Measurements from ENCODE around the gene SPEM3. TPM values are rescaled to one million over a fixed set of nuclear protein-coding genes. Genes with fewer than 3 reads are reported as not detected.

The SPEM3 gene
- total and polyA plus RNA-seq, 2 of the 13 experiments (the other 11 are each of a cell fraction or from before 2014, with no cell fraction given) = not detected

DNA sequence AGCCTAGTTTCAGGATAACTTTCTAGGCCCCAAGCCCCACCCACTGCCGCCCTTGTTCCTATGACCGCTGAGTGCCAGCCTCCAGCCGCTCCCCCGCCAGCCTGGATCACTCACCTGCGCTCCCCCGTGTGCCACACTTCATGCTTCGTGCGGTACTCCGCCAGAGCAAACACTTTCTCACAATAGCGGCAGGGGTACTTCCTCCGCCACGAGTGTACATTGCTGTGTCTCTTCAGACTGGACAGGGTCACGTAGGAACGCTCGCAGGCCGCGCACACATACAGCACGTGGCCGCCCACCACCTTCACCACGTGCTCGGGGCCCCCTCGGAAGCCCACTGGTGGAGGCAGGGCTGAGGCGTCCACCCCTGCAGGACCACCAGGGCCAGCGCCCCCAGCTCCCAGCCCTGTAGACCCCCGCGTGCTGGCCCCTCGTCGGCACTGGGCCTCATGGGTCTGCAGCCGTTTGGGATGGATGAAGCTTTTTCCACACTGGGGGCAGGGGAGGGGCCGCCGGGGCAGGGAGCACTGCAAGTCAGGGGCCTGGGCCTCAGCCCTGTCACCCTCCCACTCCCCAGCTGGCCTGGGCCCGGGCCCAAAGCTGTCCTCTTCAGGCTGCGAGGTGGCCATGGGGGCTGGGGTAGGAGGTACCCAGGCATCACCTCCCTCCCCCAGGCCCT lies 37.1 kb downstream of the SPEM3 start:
- Histone ChIP-seq H4K20me1 (ENCODE audit: insufficient read depth, low read length) (peaks cover 8% of the 10 kb centered on the region; the same call in 1 of the 2 replicates), H3K36me3 (replicated peaks in 1 of 2; ENCODE audit: control insufficient read depth in 1 of 2, insufficient read depth in 2 of 2, low read length in 2 of 2) (peaks cover 0 to 2% of the 10 kb centered on the region in 2 experiments; a peak in 3 of 5 replicates), H2AFZ (ENCODE audit: low read length) (no peak overlapping the region), H3K4me1 (ENCODE audit: insufficient read depth, low read length) (peaks cover 24% of the 10 kb centered on the region), H3K27ac (ENCODE audit: extremely low read length, insufficient read depth, low read length) (no peak overlapping the region), H3K9me3 (ENCODE audit: low read length) (no peaks in the 10 kb centered on the region), H3K4me3 (replicated peaks in 1 of 3; ENCODE audit: insufficient read depth in 1 of 3, low read depth in 2 of 3, low read length in 3 of 3) (no peak overlapping the region), H3K27me3 (ENCODE audit: control insufficient read depth in 1 of 2, insufficient read depth in 2 of 2, low read length in 2 of 2) (no peaks in the 10 kb centered on the region), H3K79me2 (ENCODE audit: insufficient read depth, low read length) (peaks cover 3% of the 10 kb centered on the region), H3K4me2 (ENCODE audit: low read depth, low read length) (no peak overlapping the region), H3K9ac (ENCODE audit: insufficient read depth, low read depth, low read length) (no peak overlapping the region)
- ATAC-seq (no peak), DNase-seq (ENCODE audit: low spot score) (no peak), FAIRE-seq (no peak)
- BruUV-seq (replicated peaks) = no TSS peak
- 98% methylated on average over 20 of the region's 33 CpGs for WGBS (ENCODE audit: low lambda C conversion rate)
- ChIA-PET CTCF (ENCODE audit: low intra/inter-chr PET ratio, low total read pairs) (no interaction called here), POLR2A (no interaction called here)
- in situ Hi-C loops (cut with HindIII; ENCODE audit: extremely low pct_ligation_motif_present, low pct_unique_long_range_greater_than_20kb) = no loop called here
- intact Hi-C loops (cut with micrococcal nuclease; ENCODE audit: unreplicated experiment) = no loop called here
- TF ChIP-seq AGO2 (optimal IDR thresholded peaks at IDR 0.05; ENCODE audit: low read depth, low read length) (peak; percentile 50), AGO1 (IDR thresholded peaks at IDR 0.05; ENCODE audit: low read depth, low read length, poor library complexity, severe bottlenecking) (no peak)
- TF ChIP-seq, protein P1, sequence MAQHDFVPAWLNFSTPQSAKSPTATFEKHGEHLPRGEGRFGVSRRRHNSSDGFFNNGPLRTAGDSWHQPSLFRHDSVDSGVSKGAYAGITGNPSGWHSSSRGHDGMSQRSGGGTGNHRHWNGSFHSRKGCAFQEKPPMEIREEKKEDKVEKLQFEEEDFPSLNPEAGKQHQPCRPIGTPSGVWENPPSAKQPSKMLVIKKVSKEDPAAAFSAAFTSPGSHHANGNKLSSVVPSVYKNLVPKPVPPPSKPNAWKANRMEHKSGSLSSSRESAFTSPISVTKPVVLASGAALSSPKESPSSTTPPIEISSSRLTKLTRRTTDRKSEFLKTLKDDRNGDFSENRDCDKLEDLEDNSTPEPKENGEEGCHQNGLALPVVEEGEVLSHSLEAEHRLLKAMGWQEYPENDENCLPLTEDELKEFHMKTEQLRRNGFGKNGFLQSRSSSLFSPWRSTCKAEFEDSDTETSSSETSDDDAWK (CRISPR knock-in tag; IDR thresholded peaks at IDR 0.05) = no peak

GRCh38 chr17:7466318-7466638 lies 37.6 kb downstream of the SPEM3 start:
- no peak for TF ChIP-seq RNF2 (conservative IDR thresholded peaks at IDR 0.05; ENCODE audit: low read depth)
- no peak for TF ChIP-seq MAF1 (CRISPR knock-in tag; IDR thresholded peaks at IDR 0.05; ENCODE audit: borderline replicate concordance)
- no peak for TF ChIP-seq DNMT1 (CRISPR knock-in tag; IDR thresholded peaks at IDR 0.05)
- no peak for TF ChIP-seq ERF (CRISPR knock-in tag; IDR thresholded peaks at IDR 0.05)
- no peak for TF ChIP-seq ZBTB49 (CRISPR knock-in tag; IDR thresholded peaks at IDR 0.05; ENCODE audit: borderline replicate concordance)
- no TSS peak for BruUV-seq (replicated peaks)
- Histone ChIP-seq H3K9ac (ENCODE audit: insufficient read depth, low read depth, low read length) (no peak overlapping the region), H3K79me2 (ENCODE audit: insufficient read depth, low read length) (peaks cover 7% of the 10 kb centered on the region), H3K4me3 (replicated peaks in 1 of 3; ENCODE audit: insufficient read depth in 1 of 3, low read depth in 2 of 3, low read length in 3 of 3) (no peak overlapping the region), H3K36me3 (replicated peaks in 1 of 2; ENCODE audit: control insufficient read depth in 1 of 2, insufficient read depth in 2 of 2, low read length in 2 of 2) (peaks cover 0 to 2% of the 10 kb centered on the region in 2 experiments; a peak in 3 of 5 replicates), H4K20me1 (ENCODE audit: insufficient read depth, low read length) (peaks cover 8% of the 10 kb centered on the region; the same call in 1 of the 2 replicates), H3K4me2 (ENCODE audit: low read depth, low read length) (no peak overlapping the region), H2AFZ (ENCODE audit: low read length) (no peak overlapping the region), H3K4me1 (ENCODE audit: insufficient read depth, low read length) (peaks cover 26% of the 10 kb centered on the region), H3K27me3 (ENCODE audit: control insufficient read depth in 1 of 2, insufficient read depth in 2 of 2, low read length in 2 of 2) (no peaks in the 10 kb centered on the region), H3K27ac (ENCODE audit: extremely low read length, insufficient read depth, low read length) (no peak overlapping the region), H3K9me3 (ENCODE audit: low read length) (no peaks in the 10 kb centered on the region)
- DNase-seq (ENCODE audit: low spot score) (no peak), ATAC-seq (no peak), FAIRE-seq (no peak)
- WGBS (ENCODE audit: low lambda C conversion rate) = 98% methylated on average over 9 of the region's 9 CpGs
- in situ Hi-C loops (cut with HindIII; ENCODE audit: extremely low pct_ligation_motif_present, low pct_unique_long_range_greater_than_20kb) (no loop called here), intact Hi-C loops (cut with micrococcal nuclease; ENCODE audit: unreplicated experiment) (no loop called here)
- ChIA-PET CTCF (ENCODE audit: low intra/inter-chr PET ratio, low total read pairs) (no interaction called here), POLR2A (interaction anchor here (1.4 kb wide), 1 partner anchor 21 kb away, joined by 4 read pairs; no protein-coding TSS in a partner anchor)

Measured in HepG2 (cell line).